H7 (cell line): ENCODE results near the gene TSHZ1. TPM values are rescaled to one million over a fixed set of nuclear protein-coding genes. Genes with fewer than 3 reads are reported as not detected.
"Not testable (repeated sequence)": the region's sequence is repeated elsewhere in the genome, so short reads cannot be mapped to it uniquely, and the experiment has no call there.

Source experiments
- DNase-seq: peaks from one replicate; pipeline ENCODE4 v3.0.0; 2012
- H3K27me3 ChIP-seq: 2 replicates; pipeline ENCODE4 v1.6.0; 2011; ENCODE audit warnings: mild to moderate bottlenecking, low read length; ENCODE audit not compliant: control insufficient read depth, insufficient read depth
- H3K36me3 ChIP-seq: replicated peaks from 2 replicates; pipeline ENCODE4 v1.5.1; 2011; ENCODE audit warnings: low read length; ENCODE audit not compliant: control insufficient read depth, insufficient read depth
- H3K4me3 ChIP-seq: 2 replicates; pipeline ENCODE4 v1.5.1; 2011; ENCODE audit warnings: low read depth, mild to moderate bottlenecking, control low read depth, low read length, moderate library complexity; ENCODE audit not compliant: insufficient read depth
- total RNA-seq: library from RNA; depleted of rRNA; stranded (reverse); fragments of >200 nt; shearing (Covaris generic); gene quantifications from 2 replicates; pipeline ENCODE4 v1.2.3, GENCODE V29; 2014

TSHZ1 gene
- total RNA-seq, 1 experiment from 2014 or later: 4.6 TPM

DNA sequence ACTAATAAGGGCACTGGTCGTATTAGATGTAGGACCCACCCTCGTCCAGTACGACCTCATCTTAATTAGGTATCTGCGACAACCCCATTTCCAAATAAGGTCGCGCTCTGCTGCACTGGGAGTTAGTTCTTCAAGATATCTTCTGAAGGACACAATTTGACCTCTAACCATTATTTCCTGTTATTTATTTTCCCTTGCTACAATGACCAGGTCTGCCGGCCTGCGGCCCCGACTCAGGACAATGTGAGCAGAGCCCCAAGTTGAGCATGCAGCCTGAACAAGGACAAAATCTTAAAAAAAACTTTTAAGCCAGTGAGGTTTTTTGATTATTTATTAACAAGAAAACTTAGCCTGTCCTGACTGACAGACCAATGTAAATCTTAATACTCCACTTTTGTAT is 109.3 kb downstream of the TSHZ1 start:
- Histone ChIP-seq H3K36me3 (no peaks in the 10 kb centered on the region), H3K27me3 (no peaks in the 10 kb centered on the region), H3K4me3 (no peak overlapping the region)
- no peak for DNase-seq

- DNase-seq: no peak
- Histone ChIP-seq H3K27me3 (no peaks in the 10 kb centered on the region), H3K4me3 (no peak overlapping the region), H3K36me3 (no peaks in the 10 kb centered on the region)
These were observed 109.9 kb downstream of the TSHZ1 start for GRCh38 chr18:75320506-75320905.

DNA sequence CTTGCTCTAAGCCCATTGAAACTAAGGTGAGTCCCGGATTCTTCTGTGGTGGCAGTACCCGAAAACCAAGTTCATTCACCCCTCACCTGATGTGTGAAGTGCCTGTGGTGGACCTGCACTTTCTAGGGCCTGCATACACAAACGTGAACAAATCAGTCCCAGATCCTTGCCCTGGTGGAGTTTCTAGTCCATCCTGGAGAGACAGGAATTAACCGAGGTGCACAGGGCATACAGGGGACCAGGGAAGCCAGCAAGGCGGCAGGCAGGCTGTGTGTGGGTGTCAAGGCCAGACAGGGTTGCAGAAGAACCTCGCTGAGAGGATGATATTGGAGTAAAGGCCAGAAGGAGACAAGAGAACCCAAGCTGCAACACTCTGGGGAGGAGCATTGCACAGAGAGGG is 110.8 kb downstream of the TSHZ1 start:
- H3K4me3 ChIP-seq: no peak overlapping the region

DNA sequence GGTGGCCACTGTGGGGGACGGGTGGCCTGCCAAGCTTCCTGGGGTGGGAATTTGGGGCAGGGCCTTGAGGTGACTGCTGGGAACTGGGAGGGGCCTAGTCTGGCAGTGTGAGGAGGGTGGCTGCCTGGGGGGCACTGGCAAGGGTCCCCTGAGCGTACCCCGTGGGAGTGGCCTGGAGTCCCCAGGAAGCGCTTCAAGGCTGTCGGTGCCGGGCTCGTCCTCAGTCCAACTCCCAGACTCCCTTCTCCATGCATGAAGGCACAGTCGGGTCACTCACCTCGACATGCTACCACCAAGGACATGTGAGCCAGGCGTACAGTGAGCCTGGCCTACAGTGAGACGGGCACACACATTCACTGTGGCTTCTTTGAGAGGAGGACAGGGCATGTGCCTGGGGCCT is 111.6 kb downstream of the TSHZ1 start:
- Histone ChIP-seq H3K36me3 (no peaks in the 10 kb centered on the region), H3K4me3 (no peak overlapping the region), H3K27me3 (no peaks in the 10 kb centered on the region)
- DNase-seq: no peak

More for the DNA sequence above, 110.8 kb downstream of the TSHZ1 start:
- no peaks in the 10 kb centered on the region for H3K27me3 ChIP-seq
- DNase-seq: no peak
- no peaks in the 10 kb centered on the region for H3K36me3 ChIP-seq

DNA sequence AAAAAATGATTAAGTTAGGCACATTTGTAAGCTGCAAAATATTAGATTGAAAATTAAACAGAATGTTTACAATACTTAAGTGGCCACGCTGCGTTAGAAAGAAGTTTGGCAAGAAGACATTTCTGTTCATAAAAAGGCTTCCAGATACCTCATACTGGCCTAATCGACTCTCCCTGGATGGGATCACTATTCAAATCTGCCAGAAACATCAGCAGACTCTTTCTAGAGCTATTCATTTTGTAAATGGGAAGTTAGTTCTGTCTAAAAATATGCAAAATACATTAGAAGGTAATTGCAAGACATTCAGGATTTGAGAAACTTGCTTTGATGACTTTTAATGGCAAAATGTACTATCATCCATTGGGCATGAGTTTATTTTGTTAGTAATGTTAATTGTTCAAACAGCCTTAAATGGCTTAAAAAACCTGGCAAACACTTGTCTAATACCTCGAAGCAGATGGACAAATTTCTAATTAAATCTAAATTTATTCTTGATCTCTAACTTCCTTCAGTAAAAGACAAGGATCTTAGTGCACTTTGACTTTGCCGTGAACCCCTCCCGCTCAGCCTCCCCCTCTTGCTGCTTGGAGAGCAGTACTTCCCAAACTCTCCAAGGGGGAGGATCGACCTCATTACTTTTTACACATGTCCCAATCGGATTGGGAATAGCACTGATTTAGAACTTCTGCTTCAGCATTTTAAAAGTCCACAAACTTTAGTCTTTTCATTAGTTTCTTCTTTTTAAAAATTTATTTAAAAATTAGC is 113.4 kb downstream of the TSHZ1 start:
- H3K4me3 ChIP-seq: no peak overlapping the region
- H3K36me3 ChIP-seq: no peaks in the 10 kb centered on the region
- DNase-seq: no peak
- no peaks in the 10 kb centered on the region for H3K27me3 ChIP-seq

- Histone ChIP-seq H3K27me3 (no peaks in the 10 kb centered on the region), H3K36me3 (no peaks in the 10 kb centered on the region), H3K4me3 (no peak overlapping the region)
- no peak for DNase-seq
These were observed 114.2 kb downstream of the TSHZ1 start for GRCh38 chr18:75324686-75325257.

DNA sequence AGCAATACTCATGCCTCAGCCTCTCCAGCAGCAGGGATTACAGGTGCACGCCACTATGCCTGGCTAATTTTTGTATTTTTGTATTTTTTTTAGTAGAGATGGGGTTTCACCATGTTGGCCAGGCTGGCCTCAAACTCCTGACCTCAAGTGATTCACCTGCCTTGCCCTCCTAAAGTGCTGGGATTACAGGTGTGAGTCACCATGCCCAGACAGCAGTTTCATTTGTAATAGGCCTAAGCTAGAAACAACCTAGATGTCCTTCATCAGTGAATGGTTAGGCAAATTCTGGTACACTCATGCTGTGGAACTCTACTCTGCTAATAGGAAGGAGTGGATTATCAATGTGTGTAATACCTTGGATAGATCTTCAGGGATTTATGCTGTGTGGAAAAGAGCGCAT is 119.2 kb downstream of the TSHZ1 start:
- not testable (repeated sequence) for H3K27me3 ChIP-seq, H3K4me3 ChIP-seq, H3K36me3 ChIP-seq, DNase-seq

- Histone ChIP-seq H3K27me3 (no peaks in the 10 kb centered on the region), H3K4me3 (no peak overlapping the region), H3K36me3 (no peaks in the 10 kb centered on the region)
These were observed 119.7 kb downstream of the TSHZ1 start for GRCh38 chr18:75330308-75330707.

DNA sequence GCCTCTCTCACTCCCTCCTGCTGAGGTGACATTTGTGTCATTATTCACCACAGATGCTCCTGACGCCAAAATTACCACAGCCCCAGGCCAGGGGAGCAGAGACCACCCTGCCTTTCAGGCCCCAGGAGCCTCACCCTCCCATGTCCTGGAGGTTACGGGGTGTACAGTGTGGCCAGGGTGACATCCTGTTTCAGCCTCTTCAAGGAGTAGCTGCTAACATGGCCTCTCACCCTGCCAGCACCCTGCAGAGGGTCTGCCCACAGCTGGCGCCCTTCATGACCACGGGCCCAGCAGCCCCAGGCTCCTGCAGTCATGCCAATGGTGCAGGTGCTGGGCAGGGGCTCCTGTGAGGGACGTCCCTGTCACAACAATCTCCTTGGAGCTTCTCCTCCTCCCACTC is 124.3 kb downstream of the TSHZ1 start:
- no peaks in the 10 kb centered on the region for H3K36me3 ChIP-seq
- no peaks in the 10 kb centered on the region for H3K27me3 ChIP-seq
- H3K4me3 ChIP-seq: no peak overlapping the region
- no peak for DNase-seq

More at GRCh38 chr18:75330308-75330707, 119.7 kb downstream of the TSHZ1 start:
- DNase-seq: no peak

DNA sequence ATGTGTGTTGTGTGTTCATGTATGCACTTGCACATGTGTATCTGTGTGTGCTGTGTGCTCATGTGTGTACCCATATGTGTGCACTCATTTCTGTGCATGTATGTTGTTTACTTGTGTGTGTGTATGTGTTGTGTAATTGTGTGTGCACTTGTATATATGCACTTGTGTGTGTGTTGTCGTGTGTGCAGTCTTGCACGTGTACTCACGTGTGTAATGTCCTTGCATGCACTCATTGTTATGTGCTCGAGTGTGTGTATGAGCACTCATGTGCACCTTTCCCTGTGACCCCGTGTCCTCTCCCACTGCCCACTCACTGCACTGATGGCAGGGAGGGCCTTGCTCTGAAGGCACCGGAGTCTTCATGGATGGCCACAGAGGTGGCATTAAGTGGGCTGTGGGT is 124.9 kb downstream of the TSHZ1 start:
- Histone ChIP-seq H3K27me3 (no peaks in the 10 kb centered on the region), H3K36me3 (no peaks in the 10 kb centered on the region), H3K4me3 (no peak overlapping the region)
- no peak for DNase-seq

GRCh38 chr18:75336767-75337166 is 126.2 kb downstream of the TSHZ1 start:
- Histone ChIP-seq H3K4me3 (no peak overlapping the region), H3K27me3 (no peaks in the 10 kb centered on the region), H3K36me3 (no peaks in the 10 kb centered on the region)
- DNase-seq: no peak

GRCh38 chr18:75337348-75337747 is 126.8 kb downstream of the TSHZ1 start:
- Histone ChIP-seq H3K27me3 (no peaks in the 10 kb centered on the region), H3K4me3 (no peak overlapping the region), H3K36me3 (no peaks in the 10 kb centered on the region)
- DNase-seq: no peak

- no peak for DNase-seq
- H3K27me3 ChIP-seq: no peaks in the 10 kb centered on the region
- H3K4me3 ChIP-seq: no peak overlapping the region
These were observed 128.0 kb downstream of the TSHZ1 start for GRCh38 chr18:75338631-75339030.

More at GRCh38 chr18:75338631-75339030, 128.0 kb downstream of the TSHZ1 start:
- no peaks in the 10 kb centered on the region for H3K36me3 ChIP-seq
